Keratinocyte (primary cell): ENCODE measurements around the gene PDE8A. TPM values are rescaled to one million over a fixed set of nuclear protein-coding genes. Genes with fewer than 3 reads are reported as not detected.
"Not testable (repeated sequence)": the region's sequence is repeated elsewhere in the genome, so short reads cannot be mapped to it uniquely, and the experiment has no call there.

Source experiments
- DNase-seq: peaks from one replicate; pipeline ENCODE4 v3.0.0-alpha.2; 2011; ENCODE audit warnings: low read depth, missing footprints, low spot score
- FAIRE-seq: peaks from 2 replicates; lab custom pipeline; 2011; peaks lifted over from hg19 to GRCh38; lab: Jason Lieb, UNC
- H2AFZ ChIP-seq: 2 replicates; pipeline ENCODE4 v1.6.0; 2012; ENCODE audit warnings: low read length, control low read depth, inconsistent platforms; ENCODE audit not compliant: control insufficient read depth
- H3K27ac ChIP-seq: 2 replicates; pipeline ENCODE4 v1.5.1; 2011; ENCODE audit warnings: low read length; ENCODE audit not compliant: control insufficient read depth, insufficient read depth
- H3K27me3 ChIP-seq: 3 replicates; pipeline ENCODE4 v1.6.0; 2011; ENCODE audit warnings: low read length; ENCODE audit not compliant: control insufficient read depth, insufficient read depth; ENCODE audit errors: extremely low read depth
- H3K36me3 ChIP-seq, 2 experiments: 2 replicates in 1 of 2; 3 replicates in 1 of 2; pipeline ENCODE4 v1.5.1; 2011; ENCODE audit warnings: low read length in 2 of 2, mild to moderate bottlenecking in 1 of 2; ENCODE audit not compliant: control insufficient read depth in 2 of 2, insufficient read depth in 2 of 2; ENCODE audit errors: extremely low read depth in 1 of 2
- H3K4me1 ChIP-seq: 3 replicates; pipeline ENCODE4 v1.5.1; 2011; ENCODE audit warnings: low read length; ENCODE audit not compliant: control insufficient read depth, insufficient read depth; ENCODE audit errors: extremely low read depth
- H3K4me2 ChIP-seq: 3 replicates; pipeline ENCODE4 v1.6.0; 2011; ENCODE audit warnings: low read depth, low read length; ENCODE audit not compliant: control insufficient read depth, insufficient read depth; ENCODE audit errors: extremely low read depth
- H3K4me3 ChIP-seq, 3 experiments: fragments of 200-600 bp in 1 of 3; sonication (generic) in 1 of 3; 2 replicates in 2 of 3; 3 replicates in 1 of 3; pipeline ENCODE4 v1.5.1; 2011 to 2016; ENCODE audit warnings: low read length in 3 of 3, mild to moderate bottlenecking in 3 of 3, control low read depth in 2 of 3, inconsistent platforms in 1 of 3, low read depth in 1 of 3, mixed read lengths in 1 of 3, mixed run types in 1 of 3, moderate library complexity in 1 of 3; ENCODE audit not compliant: control insufficient read depth in 2 of 3, insufficient read depth in 2 of 3; ENCODE audit errors: extremely low read depth in 1 of 3
- H3K79me2 ChIP-seq: 2 replicates; pipeline ENCODE4 v1.6.0; 2012; ENCODE audit warnings: low read length; ENCODE audit not compliant: control insufficient read depth, insufficient read depth
- H3K9ac ChIP-seq: 3 replicates; pipeline ENCODE4 v1.6.0; 2011; ENCODE audit warnings: low read length; ENCODE audit not compliant: control insufficient read depth, insufficient read depth; ENCODE audit errors: extremely low read depth
- H3K9me1 ChIP-seq: 3 replicates; pipeline ENCODE4 v1.6.0; 2011; ENCODE audit warnings: low read length; ENCODE audit not compliant: control insufficient read depth, insufficient read depth; ENCODE audit errors: extremely low read depth
- H3K9me3 ChIP-seq: 2 replicates; pipeline ENCODE4 v1.5.1; 2012; ENCODE audit warnings: low read depth, low read length; ENCODE audit not compliant: control insufficient read depth
- H4K20me1 ChIP-seq: 3 replicates; pipeline ENCODE4 v1.6.0; 2011; ENCODE audit warnings: low read length; ENCODE audit not compliant: control insufficient read depth, insufficient read depth; ENCODE audit errors: extremely low read depth
- CTCF ChIP-seq, 3 experiments: IDR thresholded peaks in 1 of 3; conservative IDR thresholded peaks in 1 of 3; optimal IDR thresholded peaks in 1 of 3; 2 replicates in 2 of 3; 3 replicates in 1 of 3; pipeline versions ENCODE3 to v1.5.1; 2011; ENCODE audit warnings: low read length in 3 of 3, mild to moderate bottlenecking in 3 of 3, moderate library complexity in 2 of 3, control low read depth in 1 of 3, inconsistent platforms in 1 of 3; ENCODE audit not compliant: insufficient read depth in 2 of 3; ENCODE audit errors: extremely low read depth in 1 of 3
- EZH2 ChIP-seq: IDR thresholded peaks from one replicate; pipeline ENCODE4 v1.6.1; 2012; ENCODE audit warnings: inconsistent platforms, mild to moderate bottlenecking, low read length, moderate library complexity
- dilution Hi-C: fragments of 300-500 bp; cut with MboI; formaldehyde crosslinking; loops from one replicate; pipeline ENCODE4 v1.7.0; 2020; ENCODE audit warnings: low sequenced_read_pairs; ENCODE audit not compliant: extremely low pct_ligation_motif_present
- polyA plus RNA-seq, 5 experiments: library from polyadenylated mRNA; depleted of rRNA in 3 of 5; stranded (reverse) in 3 of 5; stranded (forward) in 1 of 5; unstranded in 1 of 5; fragments of >200 nt; gene quantifications; 1 replicate in 1 of 5; 2 replicates in 3 of 5; 3 replicates in 1 of 5; pipeline versions ENCODE4 v1.2.1 to v1.2.3, GENCODE V29; 2011 to 2012; ENCODE audit warnings: missing spikeins in 2 of 5, low read depth in 1 of 5, low replicate concordance in 1 of 5

PDE8A gene
- polyA plus RNA-seq, 1 donor (not counting 4 experiments of a cell fraction or from before 2014, with no cell fraction given) = 24.1 TPM

DNA sequence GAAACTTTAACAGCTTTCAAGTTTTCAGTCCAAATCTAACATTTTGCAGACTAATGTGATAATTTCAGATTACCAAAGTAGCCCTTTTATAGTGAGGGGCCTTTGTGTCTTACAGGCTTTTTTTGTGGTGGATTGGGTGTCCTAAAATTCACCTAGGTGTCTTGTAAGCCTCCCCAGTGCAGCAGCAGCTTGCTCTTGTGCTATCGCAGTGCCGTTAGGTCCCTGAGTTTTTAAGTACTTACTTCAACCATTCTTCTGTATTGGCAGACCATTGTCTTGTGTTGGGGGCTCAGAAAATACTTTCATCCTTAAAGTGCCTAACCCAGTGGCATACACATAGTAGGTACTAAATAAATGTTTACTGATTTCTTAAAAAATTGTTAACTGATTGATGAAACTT, 2.1 kb downstream of the PDE8A start:
- TF ChIP-seq EZH2 = no peak
- Histone ChIP-seq H3K79me2 (peaks cover 13% of the 10 kb centered on the region), H3K36me3 (no peaks in the 10 kb centered on the region), H3K9me1 (no peaks in the 10 kb centered on the region), H3K4me3 (no peak overlapping the region), H3K9ac (no peak overlapping the region), H3K27ac (no peak overlapping the region), H3K27me3 (no peaks in the 10 kb centered on the region), H3K4me1 (peaks cover 18% of the 10 kb centered on the region), H3K4me2 (peak overlapping the region; percentile 92), H2AFZ (no peak overlapping the region), H4K20me1 (no peaks in the 10 kb centered on the region), H3K9me3 (no peaks in the 10 kb centered on the region)
- dilution Hi-C loops = no loop called here
- FAIRE-seq (no peak), DNase-seq (no peak)

DNA sequence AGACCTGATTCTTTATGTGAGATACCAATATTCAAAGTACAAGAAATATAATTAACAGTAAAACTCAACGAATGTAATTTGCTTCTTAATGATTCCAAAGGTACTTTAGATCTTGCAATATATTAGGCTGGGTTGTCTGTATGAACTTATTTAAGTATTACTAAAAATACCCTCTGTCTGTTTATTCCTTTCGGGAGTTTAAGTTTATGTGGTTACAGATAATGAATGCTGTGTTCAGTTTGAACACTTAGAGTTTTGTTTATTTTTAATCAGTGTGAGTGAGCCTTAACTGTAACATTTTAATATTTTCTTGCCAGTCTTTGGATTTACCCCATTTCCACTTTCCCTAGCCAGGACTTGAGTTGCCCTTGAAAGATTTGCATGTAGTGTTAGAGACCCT, 3.5 kb downstream of the PDE8A start:
- H4K20me1 ChIP-seq = no peaks in the 10 kb centered on the region
- no peak overlapping the region for H3K4me2 ChIP-seq
- no peaks in the 10 kb centered on the region for H3K36me3 ChIP-seq
- H3K79me2 ChIP-seq = peaks cover 15% of the 10 kb centered on the region
- no peaks in the 10 kb centered on the region for H3K9me1 ChIP-seq
- H3K4me3 ChIP-seq = no peak overlapping the region
- dilution Hi-C loops = no loop called here
- H3K27me3 ChIP-seq = no peaks in the 10 kb centered on the region
- H3K9me3 ChIP-seq = no peaks in the 10 kb centered on the region
- DNase-seq (no peak), FAIRE-seq (no peak)
- TF ChIP-seq EZH2 = no peak
- no peak for TF ChIP-seq CTCF (optimal IDR thresholded peaks at IDR 0.05 in 1 of 3, IDR thresholded peaks at IDR 0.05 in 1 of 3, conservative IDR thresholded peaks at IDR 0.05 in 1 of 3; ENCODE audit: extremely low read depth in 1 of 3, insufficient read depth in 2 of 3, low read length in 3 of 3)
- H2AFZ ChIP-seq = no peak overlapping the region
- no peak overlapping the region for H3K27ac ChIP-seq
- no peak overlapping the region for H3K9ac ChIP-seq
- peaks cover 21% of the 10 kb centered on the region for H3K4me1 ChIP-seq

- H3K4me2 ChIP-seq, H3K27ac ChIP-seq, H3K9me1 ChIP-seq, H2AFZ ChIP-seq, H3K27me3 ChIP-seq, H4K20me1 ChIP-seq, H3K9ac ChIP-seq, H3K36me3 ChIP-seq, H3K4me3 ChIP-seq, H3K9me3 ChIP-seq, DNase-seq, dilution Hi-C loops, FAIRE-seq: not testable (repeated sequence)
- H3K79me2 ChIP-seq = peaks cover 17% of the 10 kb centered on the region
- peaks cover 26% of the 10 kb centered on the region for H3K4me1 ChIP-seq
Observed at GRCh38 chr15:84987351-84987750, 5.7 kb downstream of the PDE8A start.
